ENCODE results near the gene ATP5F1D. TPM values are rescaled to one million over a fixed set of nuclear protein-coding genes. Genes with fewer than 3 reads are reported as not detected.
A peak's percentile ranks its signal among the peaks of the same experiment; 100 is the strongest.

Gene ATP5F1D
- total and polyA plus RNA-seq, 2 of the 13 experiments (the other 11 are each of a cell fraction or from before 2014, with no cell fraction given) = 39.4 to 78.7 TPM

- TF ChIP-seq AKNA (CRISPR knock-in tag; IDR thresholded peaks at IDR 0.05; ENCODE audit: borderline replicate concordance) (no peak), POLR2G (IDR thresholded peaks at IDR 0.05; ENCODE audit: low read depth, low read length) (peak; percentile 75), ZNF468 (CRISPR knock-in tag; IDR thresholded peaks at IDR 0.05) (no peak), NRL (CRISPR knock-in tag; IDR thresholded peaks at IDR 0.05; ENCODE audit: borderline replicate concordance) (no peak; the same call in 1 of the 2 replicates), ETV6 (CRISPR knock-in tag; conservative IDR thresholded peaks at IDR 0.05) (no peak), TBL1XR1 (IDR thresholded peaks at IDR 0.05; ENCODE audit: borderline replicate concordance, low read length, partially characterized antibody) (no peak), ZNF224 (CRISPR knock-in tag; IDR thresholded peaks at IDR 0.05) (no peak), NR3C1 (CRISPR knock-in tag; IDR thresholded peaks at IDR 0.05) (no peak), CREB1 (IDR thresholded peaks at IDR 0.05) (no peak), CREB1 (CRISPR knock-in tag; IDR thresholded peaks at IDR 0.05) (no peak), ZFP36L2 (CRISPR knock-in tag; IDR thresholded peaks at IDR 0.05) (no peak), ZHX2 (IDR thresholded peaks at IDR 0.05; ENCODE audit: low read depth) (no peak), ZHX2 (CRISPR knock-in tag; IDR thresholded peaks at IDR 0.05; ENCODE audit: borderline replicate concordance) (no peak), ZNF281 (CRISPR knock-in tag; IDR thresholded peaks at IDR 0.05; ENCODE audit: borderline replicate concordance) (no peak), NONO (IDR thresholded peaks at IDR 0.05) (no peak), NONO (CRISPR knock-in tag; conservative IDR thresholded peaks at IDR 0.05) (0 out of 2 replicates have a peak, but pooled peaks have one; percentile 14), FOXK1 (CRISPR knock-in tag; IDR thresholded peaks at IDR 0.05; ENCODE audit: borderline replicate concordance, low read depth) (no peak)
Observed at GRCh38 chr19:1284293-1284978, 42.9 kb downstream of the ATP5F1D start (continued).

All from HepG2 (cell line).